PFSK-1 (cell line): ENCODE measurements around the gene CEP19.

Source experiments
- FOXP2 ChIP-seq: optimal IDR thresholded peaks from 2 replicates; pipeline ENCODE3; 2011; ENCODE audit warnings: borderline replicate concordance, control low read depth, inconsistent platforms; ENCODE audit not compliant: insufficient read depth; ENCODE audit errors: extremely low read length, extremely low read depth
- POLR2AphosphoS5 ChIP-seq: IDR thresholded peaks from 2 replicates; pipeline ENCODE4 v1.6.1; 2012; ENCODE audit warnings: low read depth, mild to moderate bottlenecking, control low read depth, low read length, moderate library complexity
- SIN3A ChIP-seq: IDR thresholded peaks from 2 replicates; pipeline ENCODE4 v1.6.1; 2012; ENCODE audit warnings: mild to moderate bottlenecking, low read length, moderate library complexity, borderline replicate concordance; ENCODE audit not compliant: insufficient read depth
- TAF1 ChIP-seq: IDR thresholded peaks from 2 replicates; pipeline ENCODE4 v1.6.1; 2012; ENCODE audit warnings: low read length, control low read depth, borderline replicate concordance; ENCODE audit not compliant: insufficient read depth
- TF ChIP-seq, protein P1 (sequence below), 2 experiments: IDR thresholded peaks; 2 replicates each; pipeline versions ENCODE4 v1.6.1 to v1.8.0; 2011 to 2012; ENCODE audit warnings: low read depth in 2 of 2, low read length in 2 of 2, control low read depth in 1 of 2, inconsistent platforms in 1 of 2, mild to moderate bottlenecking in 1 of 2, moderate library complexity in 1 of 2; ENCODE audit not compliant: insufficient read depth in 1 of 2

Gene CEP19

GRCh38 chr3:196694202-196694638 is 17.8 kb downstream of the CEP19 start:
- no peak for TF ChIP-seq FOXP2
- no peak for TF ChIP-seq POLR2AphosphoS5
- TF ChIP-seq TAF1 = no peak
- TF ChIP-seq SIN3A = no peak
- TF ChIP-seq, protein P1, sequence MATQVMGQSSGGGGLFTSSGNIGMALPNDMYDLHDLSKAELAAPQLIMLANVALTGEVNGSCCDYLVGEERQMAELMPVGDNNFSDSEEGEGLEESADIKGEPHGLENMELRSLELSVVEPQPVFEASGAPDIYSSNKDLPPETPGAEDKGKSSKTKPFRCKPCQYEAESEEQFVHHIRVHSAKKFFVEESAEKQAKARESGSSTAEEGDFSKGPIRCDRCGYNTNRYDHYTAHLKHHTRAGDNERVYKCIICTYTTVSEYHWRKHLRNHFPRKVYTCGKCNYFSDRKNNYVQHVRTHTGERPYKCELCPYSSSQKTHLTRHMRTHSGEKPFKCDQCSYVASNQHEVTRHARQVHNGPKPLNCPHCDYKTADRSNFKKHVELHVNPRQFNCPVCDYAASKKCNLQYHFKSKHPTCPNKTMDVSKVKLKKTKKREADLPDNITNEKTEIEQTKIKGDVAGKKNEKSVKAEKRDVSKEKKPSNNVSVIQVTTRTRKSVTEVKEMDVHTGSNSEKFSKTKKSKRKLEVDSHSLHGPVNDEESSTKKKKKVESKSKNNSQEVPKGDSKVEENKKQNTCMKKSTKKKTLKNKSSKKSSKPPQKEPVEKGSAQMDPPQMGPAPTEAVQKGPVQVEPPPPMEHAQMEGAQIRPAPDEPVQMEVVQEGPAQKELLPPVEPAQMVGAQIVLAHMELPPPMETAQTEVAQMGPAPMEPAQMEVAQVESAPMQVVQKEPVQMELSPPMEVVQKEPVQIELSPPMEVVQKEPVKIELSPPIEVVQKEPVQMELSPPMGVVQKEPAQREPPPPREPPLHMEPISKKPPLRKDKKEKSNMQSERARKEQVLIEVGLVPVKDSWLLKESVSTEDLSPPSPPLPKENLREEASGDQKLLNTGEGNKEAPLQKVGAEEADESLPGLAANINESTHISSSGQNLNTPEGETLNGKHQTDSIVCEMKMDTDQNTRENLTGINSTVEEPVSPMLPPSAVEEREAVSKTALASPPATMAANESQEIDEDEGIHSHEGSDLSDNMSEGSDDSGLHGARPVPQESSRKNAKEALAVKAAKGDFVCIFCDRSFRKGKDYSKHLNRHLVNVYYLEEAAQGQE (IDR thresholded peaks at IDR 0.05; ENCODE audit: insufficient read depth in 1 of 2, low read depth in 2 of 2, low read length in 2 of 2) = no peak

DNA sequence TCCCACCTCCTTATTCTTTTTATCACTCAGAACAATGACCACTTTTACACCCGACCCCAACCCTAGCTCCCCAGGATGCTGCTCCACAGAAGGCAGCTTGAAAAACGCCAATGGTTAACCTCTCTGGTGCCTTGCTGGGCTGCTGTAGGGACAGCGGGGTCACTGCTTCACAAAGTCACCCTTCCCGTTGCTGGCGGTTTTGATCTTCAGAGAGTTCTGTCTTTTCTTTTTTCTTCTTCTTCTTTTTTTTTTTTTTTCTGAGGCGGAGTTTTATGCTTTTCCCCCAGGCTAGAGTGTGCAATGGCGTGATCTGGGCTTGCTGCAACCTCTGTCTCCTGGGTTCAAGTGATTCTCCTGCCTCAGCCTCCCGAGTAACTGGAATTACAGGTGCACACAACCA is 20.7 kb downstream of the CEP19 start:
- TF ChIP-seq TAF1 (no peak), SIN3A (no peak), POLR2AphosphoS5 (no peak), FOXP2 (no peak)
- TF ChIP-seq, protein P1 (IDR thresholded peaks at IDR 0.05; ENCODE audit: insufficient read depth in 1 of 2, low read depth in 2 of 2, low read length in 2 of 2) = no peak

DNA sequence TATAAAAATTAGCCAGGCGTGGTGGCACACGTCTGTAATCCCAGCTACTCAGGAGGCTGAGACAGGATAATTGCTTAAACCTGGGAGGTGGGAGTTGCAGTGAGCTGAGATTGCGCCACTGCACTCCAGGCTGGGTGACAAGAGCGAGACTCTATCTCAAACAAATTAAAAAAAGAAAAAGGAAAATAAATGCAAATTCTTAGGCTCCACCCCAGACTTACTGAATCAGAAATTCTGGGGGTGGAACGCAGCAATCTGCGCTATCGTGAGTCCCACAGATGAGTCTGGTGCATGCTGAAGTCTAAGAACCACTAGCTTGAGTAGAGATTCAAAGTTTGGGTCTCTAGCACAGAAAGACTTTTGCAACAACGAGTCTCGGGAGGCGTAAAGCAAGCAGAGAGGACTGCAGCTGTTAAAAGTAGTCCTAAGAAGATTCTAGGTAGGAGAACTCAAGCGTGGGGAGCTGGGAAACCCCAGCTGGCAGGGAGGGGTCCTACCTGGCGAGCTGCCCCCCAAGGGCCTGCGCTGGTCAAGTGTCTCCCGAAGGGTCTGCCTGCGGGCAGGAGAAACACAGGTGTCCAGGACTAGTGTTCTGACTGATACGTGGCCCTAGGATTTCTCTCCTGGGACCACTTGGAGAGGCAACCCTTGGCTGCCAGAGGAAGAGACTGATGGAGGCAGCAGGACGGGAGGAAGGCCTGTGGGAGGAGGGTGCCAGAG is 21.9 kb downstream of the CEP19 start:
- no peak for TF ChIP-seq FOXP2
- TF ChIP-seq SIN3A = no peak
- TF ChIP-seq TAF1 = no peak
- TF ChIP-seq, protein P1 (IDR thresholded peaks at IDR 0.05; ENCODE audit: insufficient read depth in 1 of 2, low read depth in 2 of 2, low read length in 2 of 2) = no peak
- no peak for TF ChIP-seq POLR2AphosphoS5

DNA sequence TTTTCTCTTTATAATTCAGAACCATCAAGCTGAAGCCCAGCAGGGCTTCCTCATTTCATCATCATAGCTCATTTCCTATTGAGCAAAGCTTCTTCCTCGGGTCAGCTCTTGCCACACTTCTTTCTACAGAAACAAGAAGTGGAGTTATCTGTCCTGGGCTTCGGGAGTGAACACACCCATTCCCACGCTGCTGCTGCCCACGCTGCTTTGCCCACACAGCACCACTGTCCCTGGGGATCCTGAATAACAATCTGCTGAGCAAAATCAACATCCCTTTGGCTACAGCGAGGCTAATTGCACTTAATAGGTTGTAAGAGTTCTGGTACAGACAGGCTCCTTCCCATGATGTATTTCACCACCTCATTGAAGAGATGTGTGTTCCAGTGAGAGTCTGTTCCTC is 23.7 kb downstream of the CEP19 start:
- TF ChIP-seq POLR2AphosphoS5 (no peak), FOXP2 (no peak), SIN3A (no peak), TAF1 (no peak)
- TF ChIP-seq, protein P1 (IDR thresholded peaks at IDR 0.05; ENCODE audit: insufficient read depth in 1 of 2, low read depth in 2 of 2, low read length in 2 of 2) = no peak

DNA sequence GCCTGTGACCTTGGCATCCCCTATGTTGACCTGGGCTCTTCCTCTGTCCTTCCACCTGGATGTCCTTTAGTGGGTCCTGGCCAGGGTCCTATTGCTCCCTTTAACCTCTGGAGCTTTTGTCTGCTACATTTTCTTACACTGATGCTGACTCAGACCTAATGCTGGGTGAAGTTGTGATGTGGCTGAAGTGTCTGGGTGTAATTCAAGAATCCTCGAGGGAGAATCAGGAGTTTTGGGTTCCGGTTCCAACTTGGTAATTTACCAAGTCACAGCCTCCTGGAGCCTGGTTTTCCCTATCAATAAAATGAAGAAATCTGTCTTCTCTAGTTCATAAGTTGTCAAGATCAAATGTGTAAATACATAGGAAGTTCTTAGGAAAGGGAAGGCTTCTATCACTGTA is 25.6 kb downstream of the CEP19 start:
- TF ChIP-seq FOXP2 (no peak), POLR2AphosphoS5 (no peak), SIN3A (no peak), TAF1 (no peak)
- TF ChIP-seq, protein P1 (IDR thresholded peaks at IDR 0.05; ENCODE audit: insufficient read depth in 1 of 2, low read depth in 2 of 2, low read length in 2 of 2) = no peak
